ENCODE results near the gene UNC45B. TPM values are rescaled to one million over a fixed set of nuclear protein-coding genes. Genes with fewer than 3 reads are reported as not detected.
A peak's percentile ranks its signal among the peaks of the same experiment; 100 is the strongest.
"Not testable (repeated sequence)": the region's sequence is repeated elsewhere in the genome, so short reads cannot be mapped to it uniquely, and the experiment has no call there.

Gene UNC45B
- total RNA-seq, 1 donor from 2014 or later = 0.14 TPM

GRCh38 chr17:35169835-35170363 lies 22.3 kb downstream of the UNC45B start:
- Histone ChIP-seq H3K4me3 (no peak overlapping the region), H3K27me3 (no peaks in the 10 kb centered on the region), H3K9me3 (no peaks in the 10 kb centered on the region), H3K4me1 (peaks cover 8% of the 10 kb centered on the region), H3K36me3 (no peaks in the 10 kb centered on the region), H3K27ac (no peak overlapping the region)
- TF ChIP-seq, protein P1, sequence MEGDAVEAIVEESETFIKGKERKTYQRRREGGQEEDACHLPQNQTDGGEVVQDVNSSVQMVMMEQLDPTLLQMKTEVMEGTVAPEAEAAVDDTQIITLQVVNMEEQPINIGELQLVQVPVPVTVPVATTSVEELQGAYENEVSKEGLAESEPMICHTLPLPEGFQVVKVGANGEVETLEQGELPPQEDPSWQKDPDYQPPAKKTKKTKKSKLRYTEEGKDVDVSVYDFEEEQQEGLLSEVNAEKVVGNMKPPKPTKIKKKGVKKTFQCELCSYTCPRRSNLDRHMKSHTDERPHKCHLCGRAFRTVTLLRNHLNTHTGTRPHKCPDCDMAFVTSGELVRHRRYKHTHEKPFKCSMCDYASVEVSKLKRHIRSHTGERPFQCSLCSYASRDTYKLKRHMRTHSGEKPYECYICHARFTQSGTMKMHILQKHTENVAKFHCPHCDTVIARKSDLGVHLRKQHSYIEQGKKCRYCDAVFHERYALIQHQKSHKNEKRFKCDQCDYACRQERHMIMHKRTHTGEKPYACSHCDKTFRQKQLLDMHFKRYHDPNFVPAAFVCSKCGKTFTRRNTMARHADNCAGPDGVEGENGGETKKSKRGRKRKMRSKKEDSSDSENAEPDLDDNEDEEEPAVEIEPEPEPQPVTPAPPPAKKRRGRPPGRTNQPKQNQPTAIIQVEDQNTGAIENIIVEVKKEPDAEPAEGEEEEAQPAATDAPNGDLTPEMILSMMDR (IDR thresholded peaks at IDR 0.05) = no peak
- ATAC-seq (peak; percentile 15), DNase-seq (no peak)
- intact Hi-C loops (cut with DNase I) = loop anchor here (5.0 to 10.0 kb wide), 2 partner anchors 365 to 577 kb away; partner anchors contain the start of gene SLFN12L

DNA sequence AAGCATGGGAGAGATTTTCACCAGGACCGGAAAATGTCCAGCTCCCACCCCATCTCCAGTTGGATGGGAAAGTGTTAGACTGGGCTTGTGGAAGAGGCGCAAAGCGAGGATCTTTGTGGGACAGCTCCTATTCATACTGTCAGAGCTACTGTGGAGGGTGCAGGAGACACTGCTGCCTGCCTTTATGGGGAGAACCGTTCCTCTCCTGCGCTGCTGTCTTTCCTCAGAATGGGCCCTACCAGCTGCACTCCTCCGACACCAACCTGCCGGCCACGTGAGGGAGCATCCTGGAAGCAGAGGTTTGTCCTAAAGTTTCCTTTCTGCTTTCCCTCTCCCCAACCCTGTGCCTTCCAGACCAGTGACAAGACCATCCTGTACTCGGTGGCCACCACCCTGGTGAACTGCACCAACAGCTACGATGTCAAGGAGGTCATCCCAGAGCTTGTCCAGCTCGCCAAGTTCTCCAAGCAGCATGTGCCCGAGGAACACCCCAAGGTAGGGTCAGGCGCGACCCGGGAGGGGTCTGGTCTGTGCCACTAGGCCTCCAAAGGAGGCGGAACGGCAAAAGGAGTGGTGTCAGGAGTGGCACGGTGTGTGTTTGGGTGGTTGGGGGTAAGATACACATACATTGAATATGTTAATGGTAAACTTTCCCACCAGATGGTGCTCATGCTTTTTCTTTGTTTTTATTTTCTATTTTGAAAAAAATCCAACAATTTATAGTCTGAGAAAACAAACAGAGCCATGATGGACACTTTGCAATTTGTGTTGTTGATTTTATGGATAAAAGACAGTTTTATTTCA lies 23.6 kb downstream of the UNC45B start:
- ATAC-seq = peak; percentile 37
- H3K27ac ChIP-seq = no peak overlapping the region

DNA sequence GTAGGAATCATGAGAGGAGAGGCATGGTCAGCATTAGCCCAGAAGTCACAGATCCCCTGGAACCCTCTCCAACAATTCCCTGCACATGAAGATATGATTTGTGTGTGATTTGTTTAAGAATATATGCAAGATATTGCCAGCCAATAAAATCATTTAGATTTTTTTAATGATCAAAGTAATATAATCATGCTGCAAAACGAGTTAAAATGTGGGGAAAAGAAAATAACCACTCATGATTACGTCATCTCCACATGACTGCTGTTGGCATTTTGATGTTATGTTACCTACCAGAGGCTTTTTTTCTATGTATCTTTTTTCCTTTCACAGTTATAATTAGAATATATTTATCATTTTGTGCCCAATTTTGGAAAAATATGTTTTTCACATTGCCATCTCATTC lies 24.2 kb downstream of the UNC45B start:
- DNase-seq = no peak
- H3K36me3 ChIP-seq = no peaks in the 10 kb centered on the region
- H3K27ac ChIP-seq = no peak overlapping the region
- H3K9me3 ChIP-seq = no peaks in the 10 kb centered on the region
- H3K4me3 ChIP-seq = no peak overlapping the region
- intact Hi-C loops (cut with DNase I) = loop anchor here (5.0 to 10.0 kb wide), 2 partner anchors 363 to 575 kb away; partner anchors contain the start of gene SLFN12L
- no peaks in the 10 kb centered on the region for H3K27me3 ChIP-seq
- peaks cover 8% of the 10 kb centered on the region for H3K4me1 ChIP-seq
- ATAC-seq = no peak
- TF ChIP-seq, protein P1 (IDR thresholded peaks at IDR 0.05) = no peak

More for the DNA sequence above, 23.6 kb downstream of the UNC45B start:
- Histone ChIP-seq H3K27me3 (no peaks in the 10 kb centered on the region), H3K36me3 (no peaks in the 10 kb centered on the region), H3K4me3 (no peak overlapping the region), H3K4me1 (peaks cover 8% of the 10 kb centered on the region), H3K9me3 (no peaks in the 10 kb centered on the region)
- TF ChIP-seq, protein P1 (IDR thresholded peaks at IDR 0.05) = peak; percentile 43
- no peak for DNase-seq
- intact Hi-C loops (cut with DNase I) = loop anchor here (5.0 to 10.0 kb wide), 2 partner anchors 364 to 576 kb away; partner anchors contain the start of gene SLFN12L

- not testable (repeated sequence) for H3K36me3 ChIP-seq, H3K4me3 ChIP-seq, H3K9me3 ChIP-seq, H3K27me3 ChIP-seq, H3K27ac ChIP-seq, H3K4me1 ChIP-seq, DNase-seq, ATAC-seq
- intact Hi-C loops (cut with DNase I) = loop anchor here (5.0 to 10.0 kb wide), 2 partner anchors 362 to 575 kb away; partner anchors contain the start of gene SLFN12L
These were observed 24.7 kb downstream of the UNC45B start for GRCh38 chr17:35172321-35172720.

DNA sequence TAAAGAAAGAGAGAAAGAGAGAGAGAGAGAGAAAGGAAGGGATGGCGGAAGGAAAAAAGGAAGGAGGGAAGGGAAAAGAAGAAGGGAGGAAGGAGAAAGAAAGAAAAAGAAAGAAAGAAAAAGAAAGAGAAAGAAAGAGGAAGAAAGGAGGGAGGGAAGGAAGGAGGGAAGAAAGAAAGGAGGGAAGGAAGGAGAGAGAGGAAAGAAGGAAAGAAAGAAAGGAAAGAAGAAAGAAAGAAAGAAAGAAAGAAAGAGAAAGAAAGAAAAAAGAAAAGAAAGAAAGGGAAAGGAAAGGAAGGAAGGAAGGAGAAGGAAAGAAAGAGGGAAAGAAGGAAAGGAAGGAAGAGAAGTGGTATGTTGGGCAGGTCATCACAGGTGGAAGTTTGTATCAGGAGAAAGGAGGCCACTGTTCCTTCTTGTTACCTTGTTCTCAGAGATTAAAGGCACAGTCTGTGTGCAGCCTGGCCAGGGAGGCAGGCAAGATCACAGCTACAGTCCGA lies 27.3 kb downstream of the UNC45B start:
- peaks cover 8% of the 10 kb centered on the region for H3K4me1 ChIP-seq
- no peaks in the 10 kb centered on the region for H3K9me3 ChIP-seq
- intact Hi-C loops (cut with DNase I) = loop anchor here (5.0 to 10.0 kb wide), 2 partner anchors 360 to 572 kb away; partner anchors contain the start of gene SLFN12L
- H3K36me3 ChIP-seq = no peaks in the 10 kb centered on the region
- ATAC-seq (no peak), DNase-seq (no peak)
- TF ChIP-seq, protein P1 (IDR thresholded peaks at IDR 0.05) = no peak
- no peak overlapping the region for H3K27ac ChIP-seq
- no peaks in the 10 kb centered on the region for H3K27me3 ChIP-seq
- no peak overlapping the region for H3K4me3 ChIP-seq
